IMR-90 (cell line): ENCODE data around the gene ZNF253.

Experiments
- BHLHE40 ChIP-seq: fragments of 150-350 bp; IDR thresholded peaks from 2 replicates; pipeline ENCODE4 v1.6.1; 2016; ENCODE audit warnings: mild to moderate bottlenecking, low read depth, low read length
- CEBPB ChIP-seq: IDR thresholded peaks from 2 replicates; pipeline ENCODE4 v1.6.1; 2012; ENCODE audit warnings: low read depth, low read length, improper control_type of control experiment
- CHD1 ChIP-seq: IDR thresholded peaks from 2 replicates; pipeline ENCODE4 v1.6.1; 2012; ENCODE audit warnings: low read depth, low read length, improper control_type of control experiment
- FOS ChIP-seq: fragments of 150-350 bp; IDR thresholded peaks from 2 replicates; pipeline ENCODE4 v1.6.1; 2016; ENCODE audit warnings: low read depth, low read length
- MAZ ChIP-seq: IDR thresholded peaks from 2 replicates; pipeline ENCODE4 v1.6.1; 2012; ENCODE audit warnings: low read depth, mild to moderate bottlenecking, low read length, improper control_type of control experiment, moderate library complexity, borderline replicate concordance
- POLR2A ChIP-seq: IDR thresholded peaks from 2 replicates; pipeline ENCODE4 v1.6.1; 2012; ENCODE audit warnings: mild to moderate bottlenecking, low read depth, low read length
- RAD21 ChIP-seq: IDR thresholded peaks from 2 replicates; pipeline ENCODE4 v1.6.1; 2012; ENCODE audit warnings: low read length, improper control_type of control experiment
- RCOR1 ChIP-seq: IDR thresholded peaks from 2 replicates; pipeline ENCODE4 v1.6.1; 2012; ENCODE audit warnings: mild to moderate bottlenecking, low read length, improper control_type of control experiment; ENCODE audit not compliant: insufficient replicate concordance
- RFX5 ChIP-seq: IDR thresholded peaks from 2 replicates; pipeline ENCODE4 v1.8.0; 2012; ENCODE audit warnings: low read depth, mild to moderate bottlenecking, low read length, moderate library complexity
- USF2 ChIP-seq: fragments of 150-350 bp; IDR thresholded peaks from 2 replicates; pipeline ENCODE4 v1.6.1; 2017; ENCODE audit warnings: mild to moderate bottlenecking, antibody characterized with exemption, low read length, low read depth
- TF ChIP-seq, protein P1 (sequence below): conservative IDR thresholded peaks from 2 replicates; pipeline ENCODE4 v1.5.1; 2012; ENCODE audit warnings: mild to moderate bottlenecking, low read depth, low read length, improper control_type of control experiment

DNA sequence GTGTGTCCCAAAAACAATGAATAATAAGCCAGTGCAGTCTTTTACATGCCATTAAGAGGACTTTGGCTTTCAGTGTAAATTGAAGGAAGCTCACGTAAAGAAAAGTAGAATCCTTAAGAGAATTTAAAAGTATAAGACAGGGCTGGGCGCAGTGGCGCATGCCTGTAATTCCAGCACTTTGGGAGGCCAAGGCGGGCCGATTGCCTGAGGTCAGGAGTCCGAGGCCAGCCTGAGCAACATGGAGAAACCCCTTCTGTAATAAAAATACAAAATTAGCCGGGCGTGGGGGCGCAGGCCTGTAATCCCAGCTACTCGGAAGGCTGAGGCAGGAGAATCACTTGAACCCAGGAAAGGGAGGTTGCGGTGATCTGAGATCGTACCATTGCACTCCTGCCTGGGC is 17.9 kb upstream of the ZNF253 start:
- no peak for TF ChIP-seq POLR2A
- TF ChIP-seq CEBPB: no peak
- TF ChIP-seq, protein P1, sequence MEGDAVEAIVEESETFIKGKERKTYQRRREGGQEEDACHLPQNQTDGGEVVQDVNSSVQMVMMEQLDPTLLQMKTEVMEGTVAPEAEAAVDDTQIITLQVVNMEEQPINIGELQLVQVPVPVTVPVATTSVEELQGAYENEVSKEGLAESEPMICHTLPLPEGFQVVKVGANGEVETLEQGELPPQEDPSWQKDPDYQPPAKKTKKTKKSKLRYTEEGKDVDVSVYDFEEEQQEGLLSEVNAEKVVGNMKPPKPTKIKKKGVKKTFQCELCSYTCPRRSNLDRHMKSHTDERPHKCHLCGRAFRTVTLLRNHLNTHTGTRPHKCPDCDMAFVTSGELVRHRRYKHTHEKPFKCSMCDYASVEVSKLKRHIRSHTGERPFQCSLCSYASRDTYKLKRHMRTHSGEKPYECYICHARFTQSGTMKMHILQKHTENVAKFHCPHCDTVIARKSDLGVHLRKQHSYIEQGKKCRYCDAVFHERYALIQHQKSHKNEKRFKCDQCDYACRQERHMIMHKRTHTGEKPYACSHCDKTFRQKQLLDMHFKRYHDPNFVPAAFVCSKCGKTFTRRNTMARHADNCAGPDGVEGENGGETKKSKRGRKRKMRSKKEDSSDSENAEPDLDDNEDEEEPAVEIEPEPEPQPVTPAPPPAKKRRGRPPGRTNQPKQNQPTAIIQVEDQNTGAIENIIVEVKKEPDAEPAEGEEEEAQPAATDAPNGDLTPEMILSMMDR: no peak
- no peak for TF ChIP-seq RAD21
- TF ChIP-seq RFX5: no peak
- no peak for TF ChIP-seq CHD1
- TF ChIP-seq RCOR1: no peak
- no peak for TF ChIP-seq BHLHE40
- TF ChIP-seq USF2: no peak
- TF ChIP-seq FOS: no peak
- TF ChIP-seq MAZ: no peak
